Measurements from ENCODE around the gene TNMD. TPM values are rescaled to one million over a fixed set of nuclear protein-coding genes. Genes with fewer than 3 reads are reported as not detected.

The TNMD gene
- total RNA-seq, 3 donors from 2014 or later = 0.60 to 1.5 (median 0.77) TPM

GRCh38 chrX:100609591-100609990 is 24.9 kb downstream of the TNMD start:
- H3K4me1 ChIP-seq (ENCODE audit: low read depth) = no peaks in the 10 kb centered on the region
- no peaks in the 10 kb centered on the region for H3K9me3 ChIP-seq
- H3K36me3 ChIP-seq (ENCODE audit: low read depth) = no peaks in the 10 kb centered on the region
- intact Hi-C loops (cut with DNase I, micrococcal nuclease) = no loop called here
- no peak for TF ChIP-seq CTCF (IDR thresholded peaks at IDR 0.05)
- DNase-seq (no peak), ATAC-seq (no peak)
- H3K4me3 ChIP-seq = no peak overlapping the region

- intact Hi-C loops (cut with DNase I, micrococcal nuclease) = no loop called here
- no peak for DNase-seq
- H3K4me1 ChIP-seq (ENCODE audit: low read depth) = no peaks in the 10 kb centered on the region
- H3K9me3 ChIP-seq = no peaks in the 10 kb centered on the region
- ATAC-seq = no peak
- no peak for TF ChIP-seq CTCF (IDR thresholded peaks at IDR 0.05)
- no peak overlapping the region for H3K4me3 ChIP-seq
- H3K36me3 ChIP-seq (ENCODE audit: low read depth) = no peaks in the 10 kb centered on the region
Measured at GRCh38 chrX:100611951-100612350, 27.2 kb downstream of the TNMD start.

- peak in 1 of 3 donors; percentile 38 for DNase-seq
- Histone ChIP-seq H3K36me3 (ENCODE audit: low read depth) (no peaks in the 10 kb centered on the region), H3K4me3 (no peak overlapping the region), H3K4me1 (ENCODE audit: low read depth) (no peaks in the 10 kb centered on the region), H3K9me3 (no peaks in the 10 kb centered on the region)
- no peak for TF ChIP-seq CTCF (IDR thresholded peaks at IDR 0.05)
- ATAC-seq = peak; percentile 82
- intact Hi-C loops (cut with DNase I, micrococcal nuclease) = no loop called here
Measured at GRCh38 chrX:100615005-100615404, 30.3 kb downstream of the TNMD start.

GRCh38 chrX:100623001-100623400 is 38.3 kb downstream of the TNMD start:
- intact Hi-C loops (cut with DNase I, micrococcal nuclease) = no loop called here
- H3K4me3 ChIP-seq = no peak overlapping the region
- no peak for TF ChIP-seq CTCF (IDR thresholded peaks at IDR 0.05)
- DNase-seq (no peak), ATAC-seq (no peak)
- no peaks in the 10 kb centered on the region for H3K9me3 ChIP-seq
- no peaks in the 10 kb centered on the region for H3K36me3 ChIP-seq (ENCODE audit: low read depth)
- H3K4me1 ChIP-seq (ENCODE audit: low read depth) = no peaks in the 10 kb centered on the region

- H3K4me1 ChIP-seq (ENCODE audit: low read depth) = no peaks in the 10 kb centered on the region
- TF ChIP-seq CTCF (IDR thresholded peaks at IDR 0.05) = no peak
- H3K9me3 ChIP-seq = no peaks in the 10 kb centered on the region
- H3K4me3 ChIP-seq = no peak overlapping the region
- ATAC-seq = no peak
- intact Hi-C loops (cut with DNase I, micrococcal nuclease) = no loop called here
- no peaks in the 10 kb centered on the region for H3K36me3 ChIP-seq (ENCODE audit: low read depth)
- DNase-seq = no peak
Measured at GRCh38 chrX:100625985-100626491, 41.3 kb downstream of the TNMD start.

GRCh38 chrX:100635040-100635439 is 50.3 kb downstream of the TNMD start:
- H3K4me1 ChIP-seq (ENCODE audit: low read depth) = no peaks in the 10 kb centered on the region
- DNase-seq (no peak), ATAC-seq (no peak)
- no peaks in the 10 kb centered on the region for H3K36me3 ChIP-seq (ENCODE audit: low read depth)
- TF ChIP-seq CTCF (IDR thresholded peaks at IDR 0.05) = no peak
- intact Hi-C loops (cut with DNase I, micrococcal nuclease) = no loop called here
- no peak overlapping the region for H3K4me3 ChIP-seq
- H3K9me3 ChIP-seq = no peaks in the 10 kb centered on the region

All from mucosa of descending colon (tissue), 3 donors.